Psoas muscle (tissue), 8 donors: ENCODE measurements around the gene IFT80. TPM values are rescaled to one million over a fixed set of nuclear protein-coding genes. Genes with fewer than 3 reads are reported as not detected.

Experiments used
- ATAC-seq, 4 donors: fragments of 200-7000 bp; cut with Tn5 transposase; one replicate each; pipeline ENCODE4 v1.9.1; 2020; ENCODE audit warnings: moderate library complexity in 3 of 4, mild to moderate bottlenecking in 2 of 4
- DNase-seq, 2 donors: peaks; one replicate each; pipeline ENCODE4 v3.0.0-alpha.2; 2020
- H3K27ac ChIP-seq: fragments of 200-600 bp; one replicate; pipeline ENCODE4 v1.8.0; 2022
- H3K27me3 ChIP-seq, 3 donors: fragments of 200-600 bp in 1 of 3; one replicate each; pipeline versions ENCODE4 v1.6.1 to v1.8.0; 2013 to 2022; ENCODE audit warnings: low read length in 2 of 3, mild to moderate bottlenecking in 2 of 3, moderate library complexity in 1 of 3; ENCODE audit not compliant: insufficient read depth in 3 of 3
- H3K36me3 ChIP-seq, 2 donors: fragments of 200-600 bp in 1 of 2; one replicate each; pipeline versions ENCODE4 v1.6.1 to v1.8.0; 2013 to 2022; ENCODE audit warnings: low read depth in 1 of 2, mild to moderate bottlenecking in 1 of 2, moderate library complexity in 1 of 2; ENCODE audit not compliant: insufficient read depth in 1 of 2
- H3K4me1 ChIP-seq: fragments of 200-600 bp; one replicate; pipeline ENCODE4 v1.8.0; 2022
- H3K4me3 ChIP-seq: fragments of 200-600 bp; one replicate; pipeline ENCODE4 v1.8.0; 2022; ENCODE audit warnings: mild to moderate bottlenecking
- H3K9me3 ChIP-seq: fragments of 200-600 bp; one replicate; pipeline ENCODE4 v1.8.0; 2022
- WGBS, 3 donors: extraction: QIAGEN DNeasy Blood & Tissue Kit; methylation state at CpG; one replicate each; pipeline versions ENCODE4 v1.1.6 to v1.1.7; 2013; 5-methylcytosine and 5-hydroxymethylcytosine counted together
- intact Hi-C, 2 donors: fragments of 100-400 bp; cut with DNase I; formaldehyde crosslinking; loops; one replicate each; pipeline versions ENCODE4 v1.11.0 to v1.14.2; 2022
- polyA plus RNA-seq, 3 donors: library from polyadenylated mRNA; stranded (reverse); fragments of 200-250 nt; gene quantifications; one replicate each; pipeline ENCODE4 v1.2.3, GENCODE V29; 2013
- total RNA-seq, 4 donors: library from RNA; stranded (reverse); fragmentation: NEBNext Ultra II Directional in 2 of 4; extraction: Animal tissue kit (Norgen Biotek cat#: 25700) in 2 of 4; gene quantifications; one replicate each; pipeline versions ENCODE4 v1.2.1 to v1.2.4, GENCODE V29; 2021 to 2023
- TF ChIP-seq, protein P1 (sequence below): fragments of 200-600 bp; IDR thresholded peaks from one replicate; pipeline ENCODE4 v1.8.0; 2022; ENCODE audit warnings: antibody characterized with exemption
- donor health status: healthy with polysubstance abuse.
- donor health status: DM: no; HTN: no; CAD: no; lungs with moderate emphysema.
- donor health status: Bipolar disorder and iron deficiency.
- donor health status: healthy.
- donor health status: DM: yes; HTN: yes; CAD: no.
- donor health status: DM: no; HTN: no; CAD: no.
- donor health status: DM: no; HTN: no; CAD: no.
- donor health status: DM: yes; HTN: yes; CAD: no.

The IFT80 gene
- total and polyA plus RNA-seq, 7 donors, result 2.1 to 8.2 (median 3.9) TPM

DNA sequence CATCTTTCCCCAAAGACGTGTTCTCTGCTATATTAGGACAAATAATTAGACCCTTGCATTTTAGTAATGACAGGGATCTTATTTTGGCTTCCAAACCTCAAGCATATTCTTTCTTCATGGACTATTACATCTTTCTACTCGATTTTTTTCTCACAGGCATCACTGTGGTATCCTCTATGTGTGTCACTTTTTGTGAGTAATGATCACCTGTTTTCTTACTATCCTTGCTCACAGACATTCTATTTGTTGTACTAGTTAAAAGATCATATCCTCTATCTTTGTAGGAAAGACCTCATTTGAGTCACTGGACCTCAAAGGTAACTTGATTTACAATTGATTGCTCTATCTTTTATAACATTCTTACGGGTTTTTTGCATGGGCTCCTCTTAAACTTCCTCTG is 167.0 kb downstream of the IFT80 start:
- intact Hi-C loops, result no loop called here
- no peaks in the 10 kb centered on the region for H3K4me1 ChIP-seq
- H3K4me3 ChIP-seq, result no peak overlapping the region
- no peak for ATAC-seq
- no peaks in the 10 kb centered on the region for H3K9me3 ChIP-seq
- no peaks in the 10 kb centered on the region for H3K36me3 ChIP-seq
- no peak overlapping the region for H3K27ac ChIP-seq
- TF ChIP-seq, protein P1, sequence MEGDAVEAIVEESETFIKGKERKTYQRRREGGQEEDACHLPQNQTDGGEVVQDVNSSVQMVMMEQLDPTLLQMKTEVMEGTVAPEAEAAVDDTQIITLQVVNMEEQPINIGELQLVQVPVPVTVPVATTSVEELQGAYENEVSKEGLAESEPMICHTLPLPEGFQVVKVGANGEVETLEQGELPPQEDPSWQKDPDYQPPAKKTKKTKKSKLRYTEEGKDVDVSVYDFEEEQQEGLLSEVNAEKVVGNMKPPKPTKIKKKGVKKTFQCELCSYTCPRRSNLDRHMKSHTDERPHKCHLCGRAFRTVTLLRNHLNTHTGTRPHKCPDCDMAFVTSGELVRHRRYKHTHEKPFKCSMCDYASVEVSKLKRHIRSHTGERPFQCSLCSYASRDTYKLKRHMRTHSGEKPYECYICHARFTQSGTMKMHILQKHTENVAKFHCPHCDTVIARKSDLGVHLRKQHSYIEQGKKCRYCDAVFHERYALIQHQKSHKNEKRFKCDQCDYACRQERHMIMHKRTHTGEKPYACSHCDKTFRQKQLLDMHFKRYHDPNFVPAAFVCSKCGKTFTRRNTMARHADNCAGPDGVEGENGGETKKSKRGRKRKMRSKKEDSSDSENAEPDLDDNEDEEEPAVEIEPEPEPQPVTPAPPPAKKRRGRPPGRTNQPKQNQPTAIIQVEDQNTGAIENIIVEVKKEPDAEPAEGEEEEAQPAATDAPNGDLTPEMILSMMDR, result no peak
- H3K27me3 ChIP-seq, result peaks cover 0 to 43% (median 0%) of the 10 kb centered on the region in 3 donors
- DNase-seq, result no peak
- WGBS, 3 donors, result 65 to 74% (median 71%) methylated on average over 3 of the region's 3 CpGs

DNA sequence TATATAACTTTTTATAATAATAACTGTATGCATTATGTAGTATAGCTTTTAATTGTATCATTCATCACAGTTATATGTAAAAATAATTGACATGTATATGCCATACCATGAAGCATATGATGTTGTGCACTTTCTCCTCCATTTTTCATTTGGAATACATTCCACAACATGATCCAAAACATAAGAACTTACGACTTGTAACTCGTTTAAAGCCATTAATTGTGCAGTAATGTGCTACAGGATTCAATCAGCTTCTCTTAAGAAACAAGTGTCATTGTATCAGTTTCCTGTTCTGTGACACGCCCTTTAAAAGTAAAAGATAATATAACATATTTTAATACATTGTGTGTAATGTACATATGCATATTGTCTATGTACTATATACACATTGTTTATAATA is 171.6 kb downstream of the IFT80 start:
- peaks cover 0 to 85% (median 9%) of the 10 kb centered on the region in 3 donors for H3K27me3 ChIP-seq
- TF ChIP-seq, protein P1, result no peak
- no peaks in the 10 kb centered on the region for H3K4me1 ChIP-seq
- ATAC-seq (no peak), DNase-seq (no peak)
- 74 to 81% (median 78%) methylated on average over 3 of the region's 3 CpGs for WGBS, 3 donors
- intact Hi-C loops, result no loop called here
- no peak overlapping the region for H3K4me3 ChIP-seq
- no peaks in the 10 kb centered on the region for H3K36me3 ChIP-seq
- H3K27ac ChIP-seq, result no peak overlapping the region
- H3K9me3 ChIP-seq, result no peaks in the 10 kb centered on the region

DNA sequence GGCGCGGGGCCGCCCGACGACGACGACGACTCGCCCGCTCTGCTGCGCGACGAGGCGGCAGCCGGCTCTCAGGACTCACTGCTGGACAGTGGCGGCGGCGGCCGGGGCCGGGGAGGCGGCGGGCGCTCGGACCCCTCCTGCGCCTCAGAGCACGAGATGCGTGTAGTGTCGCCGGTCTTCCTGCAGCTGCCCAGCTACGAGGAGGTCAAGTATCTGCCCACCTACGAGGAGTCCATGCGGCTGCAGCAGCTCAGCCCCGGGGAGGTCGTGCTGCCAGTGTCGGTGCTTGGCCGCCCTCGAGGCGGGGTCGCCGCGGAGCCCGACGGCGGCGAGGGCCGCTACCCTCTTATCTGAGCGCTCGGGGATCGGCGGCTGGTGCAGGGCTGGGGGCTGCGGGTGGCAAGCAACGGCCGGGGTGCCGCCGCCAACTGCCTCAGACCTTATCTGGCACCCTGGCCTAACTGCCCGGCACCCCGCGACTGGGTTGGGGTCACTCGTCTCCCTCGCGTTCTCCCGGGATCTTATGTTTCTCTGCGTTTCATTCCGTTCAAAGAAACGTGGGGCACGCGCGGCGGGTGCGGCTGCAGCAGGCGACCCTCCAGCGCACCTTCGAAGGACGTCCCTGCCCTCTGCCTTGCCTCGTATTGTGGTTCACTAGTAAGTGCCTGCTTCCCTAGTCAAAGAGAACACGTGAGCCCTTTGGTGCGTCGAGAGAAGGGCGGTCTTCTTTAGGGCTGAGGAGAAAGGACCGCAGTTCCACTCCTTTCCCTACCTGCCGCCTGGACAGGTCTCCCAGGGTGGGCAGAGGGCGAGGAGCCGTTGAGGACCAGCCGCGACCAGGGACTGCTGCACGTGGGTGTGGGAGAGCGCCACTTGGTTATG is 172.8 kb downstream of the IFT80 start:
- no peaks in the 10 kb centered on the region for H3K9me3 ChIP-seq
- no peaks in the 10 kb centered on the region for H3K4me1 ChIP-seq
- intact Hi-C loops, result no loop called here
- no peaks in the 10 kb centered on the region for H3K36me3 ChIP-seq
- DNase-seq (no peak), ATAC-seq (peak in 2 of 4 donors; percentile 17 to 27)
- peaks cover 2 to 82% (median 9%) of the 10 kb centered on the region in 3 donors for H3K27me3 ChIP-seq
- no peak overlapping the region for H3K27ac ChIP-seq
- WGBS, 3 donors, result 3% methylated on average over 68 to 87 of the region's 87 CpGs
- TF ChIP-seq, protein P1, result no peak
- peak overlapping the region; percentile 76 for H3K4me3 ChIP-seq

DNA sequence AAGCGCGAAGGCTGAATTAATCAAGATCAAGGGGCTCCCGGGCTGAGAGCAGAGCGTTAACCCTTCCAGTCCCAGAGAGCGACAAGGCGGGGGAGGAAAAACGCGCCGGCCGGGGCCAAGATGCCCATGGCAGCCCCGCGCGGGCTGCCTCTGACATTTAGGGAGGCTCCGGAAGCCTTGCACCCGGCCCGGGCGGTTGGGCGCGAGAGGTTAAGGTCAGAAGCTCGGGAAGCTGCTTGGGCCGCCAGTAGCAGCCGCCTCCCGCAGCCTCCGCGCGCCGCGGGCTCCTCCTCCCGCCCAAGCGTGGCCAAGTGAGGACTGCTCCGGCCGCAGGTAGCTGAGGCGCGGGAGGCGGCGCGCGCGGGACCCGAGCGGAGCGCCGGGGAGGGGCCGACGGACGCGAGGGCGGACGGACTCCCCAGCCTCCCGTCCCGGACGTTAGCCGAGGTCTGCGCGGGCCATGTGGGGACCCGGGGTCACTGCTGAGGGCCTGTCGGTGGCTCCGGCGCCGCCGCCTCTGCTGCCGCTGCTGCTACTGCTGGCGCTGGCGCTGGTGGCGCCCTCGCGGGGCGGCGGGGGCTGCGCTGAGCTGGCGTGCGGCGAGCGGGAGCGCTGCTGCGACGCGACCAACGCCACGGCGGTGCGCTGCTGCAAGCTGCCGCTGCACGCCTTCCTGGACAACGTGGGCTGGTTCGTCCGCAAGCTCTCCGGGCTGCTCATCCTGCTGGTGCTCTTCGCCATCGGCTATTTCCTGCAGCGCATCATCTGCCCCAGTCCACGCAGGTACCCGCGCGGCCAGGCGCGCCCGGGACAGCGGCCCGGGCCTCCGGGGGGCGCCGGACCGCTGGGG is 173.6 kb downstream of the IFT80 start, which contains the start of gene C3orf80:
Gene C3orf80, plus strand, starts transcription at position 247 of the 850 bp plus-strand sequence. Its CDS starts 214 bp downstream, at position 461.
- Histone ChIP-seq H3K4me3 (peak within 1 kb of the TSS; percentile 76), H3K36me3 (no peaks in the 10 kb centered on the region), H3K27me3 (peaks cover 4 to 76% (median 9%) of the 10 kb centered on the region in 3 donors), H3K9me3 (no peaks in the 10 kb centered on the region), H3K27ac (no peak within 1 kb of the TSS), H3K4me1 (no peaks in the 10 kb centered on the region)
- TF ChIP-seq, protein P1, result no peak
- ATAC-seq (peak; percentile 51 to 81 (median 73)), DNase-seq (peak; percentile 43 to 62)
- WGBS, 3 donors, result 0 to 1% (median 1%) methylated on average over 49 to 104 of the region's 104 CpGs
- intact Hi-C loops, result no loop called here
